ENCODE measurements around the gene PARP8.

DNA sequence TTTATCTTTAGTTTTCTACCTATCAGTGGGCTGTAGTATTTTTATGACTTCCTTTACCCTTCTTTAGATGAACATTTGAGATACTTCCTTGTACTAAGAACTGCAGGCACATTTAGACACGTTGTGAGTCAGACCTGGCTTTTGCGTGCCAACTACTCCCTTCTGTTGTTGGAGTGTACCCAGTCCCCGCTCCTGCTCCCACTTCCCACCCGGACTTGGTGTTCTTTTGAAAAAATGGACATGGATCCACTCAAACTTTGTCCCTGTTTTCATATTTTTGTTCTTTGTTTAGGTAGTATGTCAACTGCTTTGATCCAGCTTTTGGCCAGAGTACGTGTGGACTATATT, 60.7 kb downstream of the PARP8 start:
- TF ChIP-seq CTCF (IDR thresholded peaks at IDR 0.05 in 2 of 3, conservative IDR thresholded peaks at IDR 0.05 in 1 of 3; ENCODE audit: insufficient read depth in 2 of 3, low read depth in 1 of 3, low read length in 3 of 3) (no peak), ATF3 (IDR thresholded peaks at IDR 0.05) (no peak), ATF3 (CRISPR knock-in tag; conservative IDR thresholded peaks at IDR 0.05) (no peak), ZNF780A (CRISPR knock-in tag; IDR thresholded peaks at IDR 0.05) (no peak), FOXK1 (CRISPR knock-in tag; IDR thresholded peaks at IDR 0.05; ENCODE audit: borderline replicate concordance) (no peak), ARID1B (IDR thresholded peaks at IDR 0.05) (no peak), ZNF3 (CRISPR knock-in tag; IDR thresholded peaks at IDR 0.05) (no peak), POLR2AphosphoS2 (IDR thresholded peaks at IDR 0.05; ENCODE audit: low read length) (no peak), BCOR (IDR thresholded peaks at IDR 0.05) (no peak), RNF2 (IDR thresholded peaks at IDR 0.05) (no peak), MBD1 (CRISPR knock-in tag; IDR thresholded peaks at IDR 0.05) (no peak), SAFB2 (IDR thresholded peaks at IDR 0.05; ENCODE audit: borderline replicate concordance, low read depth, low read length, severe bottlenecking) (no peak)
- TF ChIP-seq, protein P1, sequence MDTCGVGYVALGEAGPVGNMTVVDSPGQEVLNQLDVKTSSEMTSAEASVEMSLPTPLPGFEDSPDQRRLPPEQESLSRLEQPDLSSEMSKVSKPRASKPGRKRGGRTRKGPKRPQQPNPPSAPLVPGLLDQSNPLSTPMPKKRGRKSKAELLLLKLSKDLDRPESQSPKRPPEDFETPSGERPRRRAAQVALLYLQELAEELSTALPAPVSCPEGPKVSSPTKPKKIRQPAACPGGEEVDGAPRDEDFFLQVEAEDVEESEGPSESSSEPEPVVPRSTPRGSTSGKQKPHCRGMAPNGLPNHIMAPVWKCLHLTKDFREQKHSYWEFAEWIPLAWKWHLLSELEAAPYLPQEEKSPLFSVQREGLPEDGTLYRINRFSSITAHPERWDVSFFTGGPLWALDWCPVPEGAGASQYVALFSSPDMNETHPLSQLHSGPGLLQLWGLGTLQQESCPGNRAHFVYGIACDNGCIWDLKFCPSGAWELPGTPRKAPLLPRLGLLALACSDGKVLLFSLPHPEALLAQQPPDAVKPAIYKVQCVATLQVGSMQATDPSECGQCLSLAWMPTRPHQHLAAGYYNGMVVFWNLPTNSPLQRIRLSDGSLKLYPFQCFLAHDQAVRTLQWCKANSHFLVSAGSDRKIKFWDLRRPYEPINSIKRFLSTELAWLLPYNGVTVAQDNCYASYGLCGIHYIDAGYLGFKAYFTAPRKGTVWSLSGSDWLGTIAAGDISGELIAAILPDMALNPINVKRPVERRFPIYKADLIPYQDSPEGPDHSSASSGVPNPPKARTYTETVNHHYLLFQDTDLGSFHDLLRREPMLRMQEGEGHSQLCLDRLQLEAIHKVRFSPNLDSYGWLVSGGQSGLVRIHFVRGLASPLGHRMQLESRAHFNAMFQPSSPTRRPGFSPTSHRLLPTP (IDR thresholded peaks at IDR 0.05; ENCODE audit: borderline replicate concordance, extremely low read depth, insufficient read length), result no peak
- TF ChIP-seq, protein P2, sequence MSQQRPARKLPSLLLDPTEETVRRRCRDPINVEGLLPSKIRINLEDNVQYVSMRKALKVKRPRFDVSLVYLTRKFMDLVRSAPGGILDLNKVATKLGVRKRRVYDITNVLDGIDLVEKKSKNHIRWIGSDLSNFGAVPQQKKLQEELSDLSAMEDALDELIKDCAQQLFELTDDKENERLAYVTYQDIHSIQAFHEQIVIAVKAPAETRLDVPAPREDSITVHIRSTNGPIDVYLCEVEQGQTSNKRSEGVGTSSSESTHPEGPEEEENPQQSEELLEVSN (IDR thresholded peaks at IDR 0.05; ENCODE audit: borderline replicate concordance in 1 of 2, extremely low read depth in 1 of 2, insufficient read depth in 1 of 2, insufficient read length in 1 of 2, low read depth in 1 of 2, low read length in 1 of 2, poor library complexity in 1 of 2, severe bottlenecking in 1 of 2), result no peak
